Smooth muscle cell (in vitro differentiated cells): ENCODE measurements around the gene BCAS3. TPM values are rescaled to one million over a fixed set of nuclear protein-coding genes. Genes with fewer than 3 reads are reported as not detected.
"Not testable (repeated sequence)": the region's sequence is repeated elsewhere in the genome, so short reads cannot be mapped to it uniquely, and the experiment has no call there.

Experiments used
- DNase-seq: peaks from one replicate; lab custom pipeline; 2025; ENCODE audit not compliant: unreplicated experiment; lab: John Stamatoyannopoulos, UW
- H2AFZ ChIP-seq: fragments of 200-600 bp; sonication (generic); 2 replicates; pipeline ENCODE4 v1.6.0; 2016; ENCODE audit warnings: antibody characterized with exemption, low read depth, mild to moderate bottlenecking
- H3F3A ChIP-seq: fragments of 200-600 bp; sonication (generic); 2 replicates; pipeline ENCODE4 v1.6.0; 2017; ENCODE audit warnings: antibody characterized with exemption, low read depth
- H3K27ac ChIP-seq: fragments of 200-600 bp; sonication (generic); 2 replicates; pipeline ENCODE4 v1.5.1; 2016; ENCODE audit warnings: low read depth, mild to moderate bottlenecking
- H3K27me3 ChIP-seq: fragments of 200-600 bp; sonication (generic); 2 replicates; pipeline ENCODE4 v1.6.1; 2016; ENCODE audit warnings: low read depth, mild to moderate bottlenecking
- H3K36me3 ChIP-seq: fragments of 200-600 bp; sonication (generic); 2 replicates; pipeline ENCODE4 v1.5.1; 2016; ENCODE audit warnings: low read depth
- H3K4me1 ChIP-seq: fragments of 200-600 bp; sonication (generic); 2 replicates; pipeline ENCODE4 v1.5.1; 2016; ENCODE audit warnings: low read depth
- H3K4me2 ChIP-seq: fragments of 200-600 bp; sonication (generic); 2 replicates; pipeline ENCODE4 v1.6.0; 2016; ENCODE audit warnings: mild to moderate bottlenecking
- H3K4me3 ChIP-seq: fragments of 200-600 bp; sonication (generic); 2 replicates; pipeline ENCODE4 v1.5.1; 2016; ENCODE audit warnings: mild to moderate bottlenecking
- H3K79me2 ChIP-seq: fragments of 200-600 bp; sonication (generic); 2 replicates; pipeline ENCODE4 v1.6.0; 2016; ENCODE audit warnings: low read depth, mild to moderate bottlenecking
- H3K9ac ChIP-seq: fragments of 200-600 bp; sonication (generic); 2 replicates; pipeline ENCODE4 v1.6.0; 2016; ENCODE audit warnings: low read depth
- H3K9me3 ChIP-seq: fragments of 200-600 bp; sonication (generic); replicated peaks from 2 replicates; pipeline ENCODE4 v1.5.1; 2016; ENCODE audit warnings: low read depth
- H4K20me1 ChIP-seq: fragments of 200-600 bp; sonication (generic); 2 replicates; pipeline ENCODE4 v1.6.0; 2016; ENCODE audit warnings: low read depth
- WGBS: methylation state at CpG from one replicate; pipeline ENCODE4 v1.1.7; 2016; ENCODE audit warnings: low lambda C conversion rate; 5-methylcytosine and 5-hydroxymethylcytosine counted together
- polyA plus RNA-seq: library from polyadenylated mRNA; unstranded; fragments of >200 nt; fragmentation: Nextera tagmentation; extraction: Ambion mirVana; gene quantifications from 2 replicates; pipeline ENCODE4 v1.2.1, GENCODE V29; 2016
- total RNA-seq: library from RNA; depleted of rRNA; stranded (reverse); fragments of >200 nt; gene quantifications from 2 replicates; pipeline ENCODE4 v1.2.3, GENCODE V29; 2014
- TF ChIP-seq, protein P1 (sequence below): fragments of 200-600 bp; sonication (generic); IDR thresholded peaks from 2 replicates; pipeline ENCODE4 v1.5.1; 2017; ENCODE audit warnings: borderline replicate concordance, mild to moderate bottlenecking, antibody characterized with exemption; ENCODE audit not compliant: insufficient read depth, poor library complexity, severe bottlenecking

BCAS3 gene
- total and polyA plus RNA-seq, 2 experiments from 2014 or later: 17.2 to 54.5 TPM

GRCh38 chr17:60750640-60751039, 73.0 kb downstream of the BCAS3 start:
- H3K4me1 ChIP-seq: peaks cover 8% of the 10 kb centered on the region
- H3K79me2 ChIP-seq: no peaks in the 10 kb centered on the region
- H3F3A ChIP-seq: no peaks in the 10 kb centered on the region
- no peak overlapping the region for H3K4me2 ChIP-seq
- no peaks in the 10 kb centered on the region for H3K27me3 ChIP-seq
- no peak overlapping the region for H3K9ac ChIP-seq
- H3K27ac ChIP-seq: no peak overlapping the region
- TF ChIP-seq, protein P1, sequence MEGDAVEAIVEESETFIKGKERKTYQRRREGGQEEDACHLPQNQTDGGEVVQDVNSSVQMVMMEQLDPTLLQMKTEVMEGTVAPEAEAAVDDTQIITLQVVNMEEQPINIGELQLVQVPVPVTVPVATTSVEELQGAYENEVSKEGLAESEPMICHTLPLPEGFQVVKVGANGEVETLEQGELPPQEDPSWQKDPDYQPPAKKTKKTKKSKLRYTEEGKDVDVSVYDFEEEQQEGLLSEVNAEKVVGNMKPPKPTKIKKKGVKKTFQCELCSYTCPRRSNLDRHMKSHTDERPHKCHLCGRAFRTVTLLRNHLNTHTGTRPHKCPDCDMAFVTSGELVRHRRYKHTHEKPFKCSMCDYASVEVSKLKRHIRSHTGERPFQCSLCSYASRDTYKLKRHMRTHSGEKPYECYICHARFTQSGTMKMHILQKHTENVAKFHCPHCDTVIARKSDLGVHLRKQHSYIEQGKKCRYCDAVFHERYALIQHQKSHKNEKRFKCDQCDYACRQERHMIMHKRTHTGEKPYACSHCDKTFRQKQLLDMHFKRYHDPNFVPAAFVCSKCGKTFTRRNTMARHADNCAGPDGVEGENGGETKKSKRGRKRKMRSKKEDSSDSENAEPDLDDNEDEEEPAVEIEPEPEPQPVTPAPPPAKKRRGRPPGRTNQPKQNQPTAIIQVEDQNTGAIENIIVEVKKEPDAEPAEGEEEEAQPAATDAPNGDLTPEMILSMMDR: no peak
- no peak overlapping the region for H2AFZ ChIP-seq
- H3K36me3 ChIP-seq: no peaks in the 10 kb centered on the region
- H3K9me3 ChIP-seq: no peaks in the 10 kb centered on the region
- H3K4me3 ChIP-seq: no peak overlapping the region
- no peaks in the 10 kb centered on the region for H4K20me1 ChIP-seq
- no peak for DNase-seq

DNA sequence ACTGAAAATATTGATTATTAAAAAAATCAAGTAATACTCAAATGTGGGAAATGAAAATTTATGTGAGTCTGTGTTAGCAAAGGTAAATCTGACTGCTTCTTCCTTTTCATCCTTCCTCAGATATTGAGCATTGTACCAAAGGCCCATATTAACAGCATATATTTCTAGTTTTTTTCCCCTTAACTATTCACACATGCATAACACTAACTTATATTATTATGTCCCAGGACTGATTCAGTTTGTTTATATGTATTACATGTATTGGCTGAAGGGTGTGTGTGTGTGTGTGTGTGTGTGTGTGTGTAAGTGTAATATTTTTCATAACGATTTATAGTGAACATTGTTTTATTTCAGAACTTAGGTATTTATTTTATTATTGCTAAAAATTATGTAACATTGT, 74.2 kb downstream of the BCAS3 start:
- Histone ChIP-seq H3K27ac (no peak overlapping the region), H3F3A (no peaks in the 10 kb centered on the region), H3K4me3 (no peak overlapping the region), H3K36me3 (no peaks in the 10 kb centered on the region), H3K9ac (no peak overlapping the region), H2AFZ (no peak overlapping the region), H4K20me1 (no peaks in the 10 kb centered on the region), H3K79me2 (no peaks in the 10 kb centered on the region), H3K27me3 (no peaks in the 10 kb centered on the region), H3K9me3 (no peaks in the 10 kb centered on the region), H3K4me1 (peaks cover 4% of the 10 kb centered on the region), H3K4me2 (no peak overlapping the region)
- DNase-seq: no peak
- TF ChIP-seq, protein P1: no peak
- WGBS: 98% methylated on average over 1 of the region's 1 CpG

- Histone ChIP-seq H3K9ac (no peak overlapping the region), H3K9me3 (no peaks in the 10 kb centered on the region), H2AFZ (no peak overlapping the region), H3K4me3 (no peak overlapping the region), H3K27ac (no peak overlapping the region), H4K20me1 (no peaks in the 10 kb centered on the region), H3K79me2 (no peaks in the 10 kb centered on the region), H3F3A (no peaks in the 10 kb centered on the region), H3K27me3 (no peaks in the 10 kb centered on the region), H3K36me3 (no peaks in the 10 kb centered on the region), H3K4me1 (no peaks in the 10 kb centered on the region), H3K4me2 (no peak overlapping the region)
- 94% methylated on average over 8 of the region's 8 CpGs for whole genome bisulfite sequencing
- TF ChIP-seq, protein P1: no peak
- DNase-seq: no peak
Observed at GRCh38 chr17:60752873-60753577, 75.4 kb downstream of the BCAS3 start.

DNA sequence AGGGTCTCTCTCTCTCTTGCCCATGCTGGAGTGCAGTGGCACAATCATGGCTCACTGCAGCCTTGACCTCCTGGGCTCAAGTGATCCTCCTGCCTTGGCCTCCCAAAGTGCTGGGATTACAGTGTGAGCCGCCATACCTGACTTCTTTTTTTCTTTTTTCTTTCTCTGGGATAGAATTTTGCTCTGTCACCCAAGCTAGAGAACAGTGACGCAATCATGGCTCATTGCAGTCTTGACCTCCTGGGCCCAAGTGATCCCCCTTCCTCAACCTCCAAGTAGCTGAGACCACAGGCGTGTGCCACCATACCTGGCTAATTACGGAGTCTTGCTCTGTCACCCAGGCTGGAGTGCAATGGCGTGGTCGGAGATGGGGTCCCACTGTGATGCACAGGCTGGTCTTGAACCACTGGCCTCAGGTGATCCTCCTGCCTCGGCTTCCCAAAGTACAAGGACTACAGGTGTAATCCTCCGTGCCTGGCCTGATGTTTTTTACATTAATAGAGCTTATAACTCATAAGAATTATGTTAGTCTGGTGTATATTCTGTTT, 76.5 kb downstream of the BCAS3 start:
- Histone ChIP-seq H3F3A (no peaks in the 10 kb centered on the region), H3K36me3 (no peaks in the 10 kb centered on the region), H3K4me3 (no peak overlapping the region), H4K20me1 (no peaks in the 10 kb centered on the region), H2AFZ (no peak overlapping the region), H3K27ac (no peak overlapping the region), H3K27me3 (no peaks in the 10 kb centered on the region), H3K79me2 (no peaks in the 10 kb centered on the region), H3K4me2 (no peak overlapping the region), H3K9ac (no peak overlapping the region), H3K9me3 (no peaks in the 10 kb centered on the region), H3K4me1 (no peaks in the 10 kb centered on the region)
- WGBS: 72% methylated on average over 8 of the region's 8 CpGs
- no peak for DNase-seq
- TF ChIP-seq, protein P1: no peak

DNA sequence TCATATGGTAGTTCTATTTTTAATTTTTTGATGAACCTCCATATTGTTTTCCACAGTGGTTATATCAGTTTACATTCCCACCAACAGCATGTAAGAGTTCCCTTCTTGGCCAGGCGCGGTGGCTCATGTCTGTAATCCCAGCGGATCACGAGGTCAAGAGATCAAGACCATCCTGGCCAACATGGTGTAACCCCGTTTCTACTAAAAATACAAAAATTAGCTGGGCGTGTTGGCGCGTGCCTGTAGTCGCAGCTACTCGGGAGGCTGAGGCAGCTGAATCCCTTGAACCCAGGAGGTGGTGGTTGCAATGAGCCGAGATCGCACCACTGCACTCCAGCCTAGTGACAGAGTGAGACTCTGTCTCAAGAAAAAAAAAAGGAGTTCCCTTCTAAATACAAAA, 79.1 kb downstream of the BCAS3 start:
- not testable (repeated sequence) for H3K4me1 ChIP-seq, H3K27ac ChIP-seq, H3K9ac ChIP-seq, H3K9me3 ChIP-seq, H4K20me1 ChIP-seq, H3K4me3 ChIP-seq, H3K36me3 ChIP-seq, H3K4me2 ChIP-seq, H3K27me3 ChIP-seq, H3F3A ChIP-seq, H3K79me2 ChIP-seq, H2AFZ ChIP-seq, DNase-seq
- WGBS: 81% methylated on average over 12 of the region's 12 CpGs
